SK-N-MC (cell line): ENCODE measurements around the gene C15orf61.

Experiments
- EZH2 ChIP-seq: fragments of 200-600 bp; sonication (generic); IDR thresholded peaks from one replicate; pipeline ENCODE4 v1.6.1; 2017; ENCODE audit warnings: antibody characterized with exemption
- FOXP2 ChIP-seq: optimal IDR thresholded peaks from 2 replicates; pipeline ENCODE3; 2011; ENCODE audit warnings: mild to moderate bottlenecking, moderate library complexity; ENCODE audit not compliant: insufficient read depth; ENCODE audit errors: extremely low read length, control extremely low read depth
- POLR2AphosphoS5 ChIP-seq: IDR thresholded peaks from 2 replicates; pipeline ENCODE4 v1.6.1; 2012; ENCODE audit warnings: mild to moderate bottlenecking, low read depth, low read length, borderline replicate concordance

GRCh38 chr15:67504796-67505195 is 16.1 kb upstream of the C15orf61 start:
- TF ChIP-seq EZH2, result no peak
- no peak for TF ChIP-seq POLR2AphosphoS5
- no peak for TF ChIP-seq FOXP2
